Neural cell (in vitro differentiated cells): ENCODE measurements around the gene RAB1B. TPM values are rescaled to one million over a fixed set of nuclear protein-coding genes. Genes with fewer than 3 reads are reported as not detected.

Experiments
- H2AFZ ChIP-seq: fragments of 200-600, 300-800 bp; sonication (generic), shearing (Covaris generic); 2 replicates; pipeline ENCODE4 v1.6.0; 2014; ENCODE audit warnings: low read depth, mild to moderate bottlenecking, antibody characterized with exemption, low read length, moderate library complexity
- H3F3A ChIP-seq: fragments of 200-600 bp; shearing (Covaris generic); 2 replicates; pipeline ENCODE4 v1.6.1; 2016; ENCODE audit warnings: mild to moderate bottlenecking, moderate library complexity, mixed read lengths, antibody characterized with exemption, low read length; ENCODE audit not compliant: insufficient read depth, poor library complexity, severe bottlenecking
- H3K27ac ChIP-seq: fragments of 200-600, 300-800 bp; sonication (generic), shearing (Covaris generic); 2 replicates; pipeline ENCODE4 v1.5.1; 2014; ENCODE audit warnings: mild to moderate bottlenecking, low read length, moderate library complexity
- H3K27me3 ChIP-seq: fragments of 300-800, 200-600 bp; sonication (generic), shearing (Covaris generic); 2 replicates; pipeline ENCODE4 v1.6.0; 2014; ENCODE audit warnings: mild to moderate bottlenecking, low read depth, low read length, moderate library complexity; ENCODE audit not compliant: insufficient read depth
- H3K36me3 ChIP-seq: fragments of 300-800, 200-600 bp; sonication (generic), shearing (Covaris generic); 2 replicates; pipeline ENCODE4 v1.5.1; 2014; ENCODE audit warnings: mild to moderate bottlenecking, antibody characterized with exemption, low read length, moderate library complexity; ENCODE audit not compliant: insufficient read depth
- H3K4me2 ChIP-seq: fragments of 300-800, 200-600 bp; sonication (generic), shearing (Covaris generic); 2 replicates; pipeline ENCODE4 v1.6.0; 2014; ENCODE audit warnings: mild to moderate bottlenecking, low read length
- H3K4me3 ChIP-seq: fragments of 300-800, 200-600 bp; sonication (generic), shearing (Covaris generic); 2 replicates; pipeline ENCODE4 v1.5.1; 2014; ENCODE audit warnings: mild to moderate bottlenecking, low read length, moderate library complexity
- H3K79me2 ChIP-seq: fragments of 200-600 bp; shearing (Covaris generic); replicated peaks from 2 replicates; pipeline ENCODE4 v1.6.0; 2014; ENCODE audit warnings: mild to moderate bottlenecking, low read length, moderate library complexity; ENCODE audit not compliant: insufficient read depth
- H3K9ac ChIP-seq: fragments of 300-800, 200-600 bp; sonication (generic), shearing (Covaris generic); 2 replicates; pipeline ENCODE4 v1.6.1; 2016; ENCODE audit warnings: mild to moderate bottlenecking, low read length, mixed read lengths
- H3K9me2 ChIP-seq: fragments of 200-600 bp; shearing (Covaris generic); 2 replicates; pipeline ENCODE4 v1.6.1; 2016; ENCODE audit warnings: mild to moderate bottlenecking, low read length, mixed read lengths; ENCODE audit not compliant: insufficient read depth
- H3K9me3 ChIP-seq: fragments of 200-600, 300-800 bp; sonication (generic), shearing (Covaris generic); 2 replicates; pipeline ENCODE4 v1.6.1; 2016; ENCODE audit warnings: mild to moderate bottlenecking, mixed run types, low read length, moderate library complexity, mixed read lengths
- H4K20me1 ChIP-seq: fragments of 200-600 bp; shearing (Covaris generic); 2 replicates; pipeline ENCODE4 v1.6.1; 2016; ENCODE audit warnings: mild to moderate bottlenecking, mixed run types; ENCODE audit not compliant: insufficient read depth
- EP300 ChIP-seq: fragments of 450-650 bp; conservative IDR thresholded peaks from 2 replicates; pipeline ENCODE4 v1.6.1; 2014; ENCODE audit warnings: antibody characterized with exemption, mild to moderate bottlenecking, moderate library complexity; ENCODE audit not compliant: poor library complexity, severe bottlenecking
- EZH2 ChIP-seq: fragments of 200-600, 300-800 bp; shearing (Covaris generic), sonication (generic); IDR thresholded peaks from 2 replicates; pipeline ENCODE4 v1.6.1; 2014; ENCODE audit warnings: antibody characterized with exemption, low read length, borderline replicate concordance, mild to moderate bottlenecking; ENCODE audit not compliant: insufficient read depth, poor library complexity, severe bottlenecking
- MXI1 ChIP-seq: fragments of 450-650 bp; conservative IDR thresholded peaks from 2 replicates; pipeline ENCODE4 v1.6.1; 2014; ENCODE audit warnings: antibody characterized with exemption, mild to moderate bottlenecking; ENCODE audit not compliant: poor library complexity, severe bottlenecking
- POLR2AphosphoS5 ChIP-seq: IDR thresholded peaks from 2 replicates; pipeline ENCODE4 v1.6.1; 2012
- RAD21 ChIP-seq: fragments of 450-650 bp; conservative IDR thresholded peaks from 2 replicates; pipeline ENCODE4 v1.6.1; 2014; ENCODE audit warnings: antibody characterized with exemption, mild to moderate bottlenecking, moderate library complexity
- SMC3 ChIP-seq: fragments of 450-650 bp; conservative IDR thresholded peaks from 2 replicates; pipeline ENCODE4 v1.6.1; 2014; ENCODE audit warnings: antibody characterized with exemption, mild to moderate bottlenecking, moderate library complexity; ENCODE audit not compliant: poor library complexity
- TAF1 ChIP-seq: IDR thresholded peaks from 2 replicates; pipeline ENCODE4 v1.6.1; 2012; ENCODE audit warnings: low read depth
- polyA plus RNA-seq: library from polyadenylated mRNA; depleted of rRNA; stranded (reverse); fragments of >200 nt; gene quantifications from 2 replicates; pipeline ENCODE4 v1.2.3, GENCODE V29; 2014
- TF ChIP-seq, protein P1 (sequence below): IDR thresholded peaks from 2 replicates; pipeline ENCODE4 v1.6.1; 2012; ENCODE audit warnings: borderline replicate concordance
- TF ChIP-seq, protein P2 (sequence below): fragments of 450-650 bp; IDR thresholded peaks from 2 replicates; pipeline ENCODE4 v1.5.1; 2014; ENCODE audit warnings: antibody characterized with exemption, mild to moderate bottlenecking, moderate library complexity; ENCODE audit not compliant: poor library complexity, severe bottlenecking

The RAB1B gene
- polyA plus RNA-seq, 1 donor from 2014 or later = 27.2 TPM

DNA sequence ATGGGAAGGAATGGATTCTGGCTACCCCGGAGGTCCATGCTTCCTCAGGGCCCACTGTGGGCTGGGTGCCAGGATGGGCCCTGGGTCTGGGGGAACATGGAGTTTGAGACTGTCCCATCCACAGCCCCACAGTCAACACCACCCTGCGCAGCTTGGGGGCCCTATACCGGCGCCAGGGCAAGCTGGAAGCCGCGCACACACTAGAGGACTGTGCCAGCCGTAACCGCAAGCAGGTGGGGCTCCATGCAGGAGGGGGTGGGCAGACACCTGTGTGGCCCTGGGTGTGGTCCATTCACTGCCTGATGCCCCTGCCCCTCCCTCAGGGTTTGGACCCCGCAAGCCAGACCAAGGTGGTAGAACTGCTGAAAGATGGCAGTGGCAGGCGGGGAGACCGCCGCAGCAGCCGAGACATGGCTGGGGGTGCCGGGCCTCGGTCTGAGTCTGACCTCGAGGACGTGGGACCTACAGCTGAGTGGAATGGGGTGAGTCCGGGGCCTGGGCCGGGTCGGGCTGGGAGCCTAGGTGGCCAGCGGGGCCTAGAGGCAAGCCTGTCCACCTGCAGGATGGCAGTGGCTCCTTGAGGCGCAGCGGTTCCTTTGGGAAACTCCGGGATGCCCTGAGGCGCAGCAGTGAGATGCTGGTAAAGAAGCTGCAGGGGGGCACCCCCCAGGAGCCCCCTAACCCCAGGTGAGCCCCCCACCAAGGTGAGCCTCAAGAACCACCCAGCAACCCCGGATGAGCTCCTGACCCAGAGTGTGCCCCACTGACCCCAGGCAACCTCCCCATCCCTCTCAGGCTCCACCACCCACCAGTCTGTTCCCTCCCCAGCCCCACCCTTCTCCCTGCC, 2.7 kb upstream of the RAB1B start:
- H3K9ac ChIP-seq = no peak overlapping the region
- H3K79me2 ChIP-seq = peaks cover 19% of the 10 kb centered on the region
- TF ChIP-seq EP300 = no peak
- no peak for TF ChIP-seq RAD21
- TF ChIP-seq, protein P1, sequence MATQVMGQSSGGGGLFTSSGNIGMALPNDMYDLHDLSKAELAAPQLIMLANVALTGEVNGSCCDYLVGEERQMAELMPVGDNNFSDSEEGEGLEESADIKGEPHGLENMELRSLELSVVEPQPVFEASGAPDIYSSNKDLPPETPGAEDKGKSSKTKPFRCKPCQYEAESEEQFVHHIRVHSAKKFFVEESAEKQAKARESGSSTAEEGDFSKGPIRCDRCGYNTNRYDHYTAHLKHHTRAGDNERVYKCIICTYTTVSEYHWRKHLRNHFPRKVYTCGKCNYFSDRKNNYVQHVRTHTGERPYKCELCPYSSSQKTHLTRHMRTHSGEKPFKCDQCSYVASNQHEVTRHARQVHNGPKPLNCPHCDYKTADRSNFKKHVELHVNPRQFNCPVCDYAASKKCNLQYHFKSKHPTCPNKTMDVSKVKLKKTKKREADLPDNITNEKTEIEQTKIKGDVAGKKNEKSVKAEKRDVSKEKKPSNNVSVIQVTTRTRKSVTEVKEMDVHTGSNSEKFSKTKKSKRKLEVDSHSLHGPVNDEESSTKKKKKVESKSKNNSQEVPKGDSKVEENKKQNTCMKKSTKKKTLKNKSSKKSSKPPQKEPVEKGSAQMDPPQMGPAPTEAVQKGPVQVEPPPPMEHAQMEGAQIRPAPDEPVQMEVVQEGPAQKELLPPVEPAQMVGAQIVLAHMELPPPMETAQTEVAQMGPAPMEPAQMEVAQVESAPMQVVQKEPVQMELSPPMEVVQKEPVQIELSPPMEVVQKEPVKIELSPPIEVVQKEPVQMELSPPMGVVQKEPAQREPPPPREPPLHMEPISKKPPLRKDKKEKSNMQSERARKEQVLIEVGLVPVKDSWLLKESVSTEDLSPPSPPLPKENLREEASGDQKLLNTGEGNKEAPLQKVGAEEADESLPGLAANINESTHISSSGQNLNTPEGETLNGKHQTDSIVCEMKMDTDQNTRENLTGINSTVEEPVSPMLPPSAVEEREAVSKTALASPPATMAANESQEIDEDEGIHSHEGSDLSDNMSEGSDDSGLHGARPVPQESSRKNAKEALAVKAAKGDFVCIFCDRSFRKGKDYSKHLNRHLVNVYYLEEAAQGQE = no peak
- no peak for TF ChIP-seq MXI1
- TF ChIP-seq EZH2 = no peak
- no peak for TF ChIP-seq TAF1
- TF ChIP-seq, protein P2, sequence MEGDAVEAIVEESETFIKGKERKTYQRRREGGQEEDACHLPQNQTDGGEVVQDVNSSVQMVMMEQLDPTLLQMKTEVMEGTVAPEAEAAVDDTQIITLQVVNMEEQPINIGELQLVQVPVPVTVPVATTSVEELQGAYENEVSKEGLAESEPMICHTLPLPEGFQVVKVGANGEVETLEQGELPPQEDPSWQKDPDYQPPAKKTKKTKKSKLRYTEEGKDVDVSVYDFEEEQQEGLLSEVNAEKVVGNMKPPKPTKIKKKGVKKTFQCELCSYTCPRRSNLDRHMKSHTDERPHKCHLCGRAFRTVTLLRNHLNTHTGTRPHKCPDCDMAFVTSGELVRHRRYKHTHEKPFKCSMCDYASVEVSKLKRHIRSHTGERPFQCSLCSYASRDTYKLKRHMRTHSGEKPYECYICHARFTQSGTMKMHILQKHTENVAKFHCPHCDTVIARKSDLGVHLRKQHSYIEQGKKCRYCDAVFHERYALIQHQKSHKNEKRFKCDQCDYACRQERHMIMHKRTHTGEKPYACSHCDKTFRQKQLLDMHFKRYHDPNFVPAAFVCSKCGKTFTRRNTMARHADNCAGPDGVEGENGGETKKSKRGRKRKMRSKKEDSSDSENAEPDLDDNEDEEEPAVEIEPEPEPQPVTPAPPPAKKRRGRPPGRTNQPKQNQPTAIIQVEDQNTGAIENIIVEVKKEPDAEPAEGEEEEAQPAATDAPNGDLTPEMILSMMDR = no peak
- TF ChIP-seq POLR2AphosphoS5 = no peak
- TF ChIP-seq SMC3 = no peak
- H3K9me3 ChIP-seq = no peaks in the 10 kb centered on the region
- H3K27ac ChIP-seq = no peak overlapping the region
- no peaks in the 10 kb centered on the region for H4K20me1 ChIP-seq
- no peak overlapping the region for H2AFZ ChIP-seq
- H3K36me3 ChIP-seq = no peaks in the 10 kb centered on the region
- H3K4me2 ChIP-seq = no peak overlapping the region
- no peak overlapping the region for H3K4me3 ChIP-seq
- no peaks in the 10 kb centered on the region for H3K27me3 ChIP-seq
- H3F3A ChIP-seq = no peaks in the 10 kb centered on the region
- H3K9me2 ChIP-seq = no peaks in the 10 kb centered on the region

DNA sequence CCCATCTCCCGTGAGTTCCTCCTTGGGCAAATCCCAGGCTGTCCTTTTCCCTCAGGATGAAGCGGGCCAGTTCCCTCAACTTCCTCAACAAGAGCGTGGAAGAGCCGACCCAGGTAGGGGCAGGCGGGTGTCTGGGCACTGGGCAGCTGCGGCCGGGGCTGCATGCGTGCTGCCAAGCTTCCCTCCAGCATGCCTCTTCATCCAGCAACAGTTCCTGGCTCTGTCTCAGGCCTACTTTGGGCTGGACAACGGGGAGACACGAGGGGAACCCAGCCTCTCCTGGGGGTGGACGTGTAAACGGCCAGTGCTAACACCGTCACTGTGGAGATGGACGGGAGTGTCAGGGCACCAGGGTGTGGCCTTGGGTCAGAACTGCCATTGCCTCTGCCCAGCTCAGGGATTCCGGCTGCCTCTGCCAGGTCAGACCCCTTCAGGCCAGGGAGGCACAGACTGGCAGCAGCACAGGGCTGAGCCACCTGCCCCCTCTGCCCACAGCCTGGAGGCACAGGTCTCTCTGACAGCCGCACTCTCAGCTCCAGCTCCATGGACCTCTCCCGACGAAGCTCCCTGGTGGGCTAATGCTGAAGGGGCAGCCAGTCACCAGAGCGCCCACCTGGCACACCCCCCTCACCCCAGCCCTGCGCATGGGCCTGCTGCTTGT, 1.9 kb upstream of the RAB1B start:
- no peaks in the 10 kb centered on the region for H3F3A ChIP-seq
- no peak overlapping the region for H3K4me2 ChIP-seq
- H3K79me2 ChIP-seq = peaks cover 20% of the 10 kb centered on the region
- peak overlapping the region; percentile 92 for H3K4me3 ChIP-seq
- no peak overlapping the region for H2AFZ ChIP-seq
- no peaks in the 10 kb centered on the region for H3K9me2 ChIP-seq
- H3K27me3 ChIP-seq = no peaks in the 10 kb centered on the region
- no peaks in the 10 kb centered on the region for H3K36me3 ChIP-seq
- peak overlapping the region; percentile 92 for H3K27ac ChIP-seq
- peak overlapping the region; percentile 57 for H3K9ac ChIP-seq
- H3K9me3 ChIP-seq = no peaks in the 10 kb centered on the region
- no peaks in the 10 kb centered on the region for H4K20me1 ChIP-seq
- TF ChIP-seq EZH2 (no peak), SMC3 (no peak), RAD21 (no peak), MXI1 (no peak), TAF1 (no peak), EP300 (no peak), POLR2AphosphoS5 (no peak)
- TF ChIP-seq, protein P1 = no peak
- TF ChIP-seq, protein P2 = no peak
